NCI-H2227 treated with DMSO at 0.1 percent for 48 hours (cell line): Measurements from ENCODE around the gene CTR9.

ENCODE experiments used
- DNase-seq: peaks from one replicate; lab custom pipeline; 2025; lab: John Stamatoyannopoulos, UW

Gene CTR9

GRCh38 chr11:10742460-10743208, 8.4 kb upstream of the CTR9 start:
- DNase-seq = no peak

DNA sequence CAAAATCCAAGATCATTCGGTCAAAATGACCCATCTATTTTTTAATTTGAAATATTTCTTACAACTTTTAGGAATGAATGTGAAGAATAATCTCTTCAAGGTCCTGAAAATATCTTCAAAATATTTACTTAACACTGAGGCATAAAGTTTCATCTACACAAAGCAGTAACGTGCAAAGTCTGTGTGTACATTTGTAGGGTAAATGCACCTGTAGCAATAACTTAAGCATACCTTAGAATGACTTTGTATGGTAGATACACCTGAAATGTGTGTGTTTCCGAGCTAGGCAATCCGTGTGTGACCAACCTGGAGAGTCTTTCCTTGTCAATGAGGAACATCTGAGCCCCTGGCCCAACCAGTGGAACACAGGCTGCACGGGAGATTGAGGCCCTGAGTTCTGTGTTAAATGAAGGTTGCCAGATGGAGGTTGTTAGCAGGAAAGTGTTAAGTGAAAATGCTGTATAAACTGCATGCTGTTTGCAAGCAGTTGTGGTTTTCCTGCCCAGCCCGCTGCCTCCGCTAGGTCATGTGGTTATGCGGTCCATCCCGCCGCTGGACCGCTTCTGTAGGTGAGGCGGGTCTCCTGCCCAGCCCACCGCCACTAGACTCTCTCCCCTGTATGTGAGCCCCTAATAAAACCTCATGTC, 7.6 kb upstream of the CTR9 start:
- DNase-seq = no peak

- DNase-seq = no peak
These were observed 6.8 kb upstream of the CTR9 start for GRCh38 chr11:10744206-10744605.

DNA sequence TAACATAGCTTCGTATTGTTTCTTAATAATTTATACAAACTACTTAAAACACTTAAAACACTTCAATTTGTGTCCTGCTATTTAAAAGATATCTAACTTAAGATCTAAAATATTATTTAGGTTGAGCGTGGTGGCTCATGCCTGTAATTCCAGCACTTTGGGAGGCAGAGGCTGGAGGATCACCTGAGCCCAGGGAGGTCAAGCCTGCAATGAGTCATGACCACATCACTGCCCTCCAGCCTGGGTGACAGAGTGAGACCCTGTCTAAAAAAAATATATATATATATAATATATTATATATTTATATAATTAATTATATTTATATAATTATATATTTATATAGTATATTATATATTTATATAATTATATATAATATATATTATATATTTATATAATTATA, 4.2 kb upstream of the CTR9 start:
- no peak for DNase-seq

DNA sequence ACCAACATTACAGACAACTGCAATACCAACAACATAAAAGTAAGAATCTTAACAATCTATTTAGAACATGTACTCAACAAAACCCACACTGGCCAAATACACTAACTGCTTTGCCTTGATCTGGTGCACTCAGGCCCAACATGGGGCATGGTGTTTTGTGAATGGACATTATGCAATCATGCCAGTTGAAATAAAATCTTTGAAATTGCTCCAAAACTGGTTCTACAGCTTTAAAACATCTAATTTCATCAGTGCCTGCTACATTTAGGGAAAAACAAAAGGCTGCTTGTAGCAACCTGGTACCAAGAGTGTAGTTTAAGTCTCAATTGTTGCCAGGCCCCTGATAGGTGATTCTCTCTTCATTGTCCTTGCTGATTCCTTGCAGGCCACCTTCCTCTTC, 3.3 kb upstream of the CTR9 start:
- DNase-seq = no peak

- no peak for DNase-seq
These were observed 1.6 kb upstream of the CTR9 start for GRCh38 chr11:10749476-10749875.

DNA sequence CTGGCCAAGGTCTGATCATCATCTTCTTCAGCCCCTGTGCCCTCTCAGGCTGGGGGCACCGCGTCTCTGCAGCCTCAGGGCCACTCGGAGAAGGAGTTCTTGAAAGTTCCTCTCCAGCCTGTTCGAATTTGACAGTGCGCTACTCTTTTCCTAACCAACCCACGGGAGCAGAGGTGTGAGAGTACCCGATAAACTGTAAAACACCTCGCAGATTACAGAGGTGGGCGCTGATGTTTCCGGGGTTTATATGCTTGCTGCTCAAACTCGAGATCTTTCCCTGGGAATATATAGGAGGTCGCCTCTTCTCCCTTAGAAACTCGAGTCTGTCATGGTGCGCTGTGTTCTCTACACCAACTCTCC, 515 bp downstream of the CTR9 start:
- no peak for DNase-seq

DNA sequence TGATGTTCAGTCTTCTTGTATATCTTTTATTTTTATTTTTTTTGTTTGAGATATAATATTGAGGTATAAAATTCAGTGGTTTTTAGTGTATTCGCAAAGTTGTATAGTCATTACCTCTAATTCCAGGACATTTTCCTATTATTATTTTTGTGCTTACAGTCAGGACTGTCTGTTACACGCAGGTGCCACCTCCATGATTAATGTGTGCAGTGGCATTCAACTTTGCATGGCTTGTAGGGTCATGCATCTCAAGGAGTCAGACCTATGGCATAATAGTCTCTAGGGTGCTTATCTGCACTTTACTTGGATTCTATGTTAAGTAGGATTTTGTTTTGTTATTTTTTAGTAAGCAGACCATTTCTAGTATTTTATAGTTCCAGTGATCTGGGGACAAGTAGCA, 1.0 kb downstream of the CTR9 start:
- no peak for DNase-seq

DNA sequence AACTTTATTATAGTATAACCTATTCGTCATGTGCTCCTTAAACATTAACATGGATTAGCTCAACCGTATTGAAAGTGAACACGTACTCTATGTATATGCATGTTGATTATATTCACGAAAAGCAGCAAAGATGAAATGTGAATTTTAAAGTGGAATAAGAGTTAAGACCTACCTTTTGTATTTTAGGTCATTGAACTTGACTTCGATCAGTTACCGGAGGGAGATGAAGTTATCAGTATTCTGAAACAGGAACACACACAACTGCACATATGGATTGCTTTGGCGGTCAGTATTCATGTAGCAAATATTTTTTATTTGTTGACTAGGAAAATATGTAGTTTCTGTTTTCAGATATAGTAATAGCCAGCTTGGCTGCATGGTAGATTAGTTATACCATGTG, 1.4 kb downstream of the CTR9 start:
- no peak for DNase-seq

GRCh38 chr11:10758957-10759356, 7.9 kb downstream of the CTR9 start:
- no peak for DNase-seq

GRCh38 chr11:10761085-10761698, 10.1 kb downstream of the CTR9 start:
- no peak for DNase-seq

DNA sequence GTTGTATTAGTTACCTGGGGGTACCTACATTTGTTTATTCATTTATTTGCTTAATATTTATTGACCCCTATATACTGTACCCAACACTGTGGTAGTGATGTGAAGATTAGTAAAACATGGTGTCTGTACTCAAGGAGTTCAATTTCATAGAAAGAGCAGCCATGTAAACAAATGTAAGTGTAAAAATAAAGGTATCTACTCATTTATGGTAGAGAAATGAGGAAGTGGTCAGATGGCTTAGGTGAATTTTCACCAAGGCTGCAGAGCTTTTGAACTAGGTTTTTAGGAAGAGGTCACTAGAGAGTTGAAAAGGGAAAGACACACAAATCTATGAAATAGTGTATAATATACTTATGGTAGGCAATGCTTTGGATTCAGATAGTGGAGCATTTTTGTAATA, 11.1 kb downstream of the CTR9 start:
- no peak for DNase-seq

GRCh38 chr11:10762913-10763421, 11.9 kb downstream of the CTR9 start:
- no peak for DNase-seq

GRCh38 chr11:10763766-10764165, 12.7 kb downstream of the CTR9 start:
- no peak for DNase-seq

DNA sequence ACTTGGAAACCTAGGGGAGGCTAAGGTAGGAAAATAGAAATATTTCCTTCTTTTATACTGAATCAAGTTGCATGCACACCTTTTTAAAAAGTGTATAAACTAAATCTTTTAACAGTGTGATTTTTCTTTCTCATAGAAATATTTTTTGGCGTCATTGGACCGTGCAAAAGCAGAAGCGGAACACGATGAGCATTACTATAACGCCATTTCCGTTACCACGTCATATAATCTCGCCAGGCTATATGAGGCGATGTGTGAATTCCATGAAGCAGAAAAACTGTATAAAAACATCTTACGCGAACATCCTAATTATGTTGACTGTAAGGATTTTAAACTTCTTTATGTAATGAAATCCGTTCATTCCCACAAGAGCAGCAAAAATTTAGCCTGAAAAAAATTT, 13.4 kb downstream of the CTR9 start:
- no peak for DNase-seq

DNA sequence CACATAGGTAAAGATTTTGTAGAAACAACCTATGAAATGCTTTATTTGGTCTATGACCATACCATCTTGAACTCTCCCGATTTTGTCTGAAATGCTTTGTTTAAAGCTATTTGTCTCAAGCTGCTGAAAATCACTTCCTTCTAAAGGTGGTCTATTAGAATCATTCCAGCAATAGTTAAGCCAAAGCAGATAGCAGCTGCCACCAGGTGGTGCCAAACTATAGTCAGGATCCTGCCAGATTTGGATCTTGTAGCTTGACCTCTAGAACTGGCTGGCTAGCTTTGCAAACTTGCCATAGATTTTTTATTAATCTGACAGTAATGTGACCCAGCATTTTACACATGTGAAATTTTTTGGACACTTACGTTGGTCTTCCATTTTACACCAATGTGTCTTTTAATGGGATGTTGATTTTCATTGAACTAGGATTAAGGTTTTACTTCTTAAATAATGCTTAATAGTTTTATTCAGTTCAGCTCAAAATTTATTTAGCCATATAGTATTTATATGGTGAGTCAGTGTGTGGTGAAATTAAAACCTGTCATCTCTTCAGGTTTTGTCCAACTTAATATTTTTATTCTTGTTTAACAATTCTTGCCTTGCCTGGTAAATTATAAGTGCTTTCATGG, 19.7 kb downstream of the CTR9 start:
- peak; percentile 41 for DNase-seq

DNA sequence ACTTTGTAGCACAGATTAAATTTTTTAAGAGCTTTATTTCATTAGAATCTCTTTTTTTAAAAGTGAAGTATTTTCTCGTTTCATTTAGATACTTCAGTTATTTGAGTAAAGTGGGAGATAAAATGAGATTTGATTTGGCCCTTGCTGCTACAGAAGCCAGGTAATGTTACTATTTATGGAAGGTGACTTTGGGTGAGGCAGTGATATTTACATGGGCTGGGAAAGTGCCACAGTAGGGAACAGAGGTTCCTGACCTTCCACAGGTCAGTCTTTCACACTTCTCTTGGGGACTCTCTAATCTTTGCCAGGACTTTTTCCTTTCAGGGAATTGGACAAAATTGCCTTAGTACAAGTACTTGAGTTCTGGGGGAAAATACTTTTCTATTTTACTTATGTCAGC, 20.4 kb downstream of the CTR9 start:
- no peak for DNase-seq

GRCh38 chr11:10774811-10775210, 23.8 kb downstream of the CTR9 start:
- no peak for DNase-seq

DNA sequence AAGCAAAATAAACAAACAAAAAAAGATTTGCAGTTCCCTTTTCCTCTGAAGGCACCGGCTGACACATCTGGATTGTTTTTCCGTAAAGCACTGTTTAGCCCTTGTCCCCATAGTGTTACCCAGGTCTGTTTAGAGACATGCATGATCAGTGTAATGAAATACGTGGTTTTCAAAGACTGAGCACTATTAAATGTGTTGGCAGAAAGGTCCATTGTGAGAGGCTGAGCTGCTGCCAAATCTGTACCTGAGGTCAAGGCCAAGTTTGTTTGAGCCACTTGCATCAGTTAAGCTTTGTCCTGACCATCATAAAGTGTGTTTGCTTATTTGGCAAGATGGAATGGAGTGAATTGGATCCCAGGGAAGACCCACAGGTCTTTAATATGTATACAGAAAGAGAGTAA, 26.3 kb downstream of the CTR9 start:
- DNase-seq = no peak

- DNase-seq = no peak
These were observed 26.8 kb downstream of the CTR9 start for GRCh38 chr11:10777806-10778205.

- no peak for DNase-seq
These were observed 27.3 kb downstream of the CTR9 start for GRCh38 chr11:10778217-10778970.

DNA sequence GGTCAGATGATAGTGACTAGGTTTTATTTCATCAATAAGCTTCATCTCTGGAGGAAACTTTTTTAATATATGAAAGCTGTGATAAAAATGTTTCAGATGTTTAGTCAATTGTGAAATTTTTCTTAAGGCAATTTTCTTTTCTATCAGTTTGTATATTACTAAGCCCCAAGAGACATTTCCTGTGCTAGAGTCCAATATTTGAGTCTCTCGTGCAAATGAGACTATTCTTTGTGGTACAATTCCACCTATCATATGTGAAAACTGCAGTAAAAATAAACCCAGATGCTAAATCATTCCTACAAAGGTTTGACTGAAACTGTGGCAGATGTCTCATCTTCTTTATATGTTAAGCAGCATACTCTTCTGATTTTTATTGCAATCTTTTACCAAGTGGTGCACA, 28.0 kb downstream of the CTR9 start:
- no peak for DNase-seq
